Activated B cell treated with CpG ODN at 0.5 μM for 24 hours (primary cell): Measurements from ENCODE around the gene ESPNL. TPM values are rescaled to one million over a fixed set of nuclear protein-coding genes. Genes with fewer than 3 reads are reported as not detected.

Source experiments
- ATAC-seq: fragments of 200-7000 bp; cut with Tn5 transposase; one replicate; pipeline ENCODE4 v1.10.0; 2021; ENCODE audit warnings: low read depth, mild to moderate bottlenecking, moderate library complexity
- CTCF ChIA-PET: fragments of 350-600 bp; sonication (Branson Sonifier 250); formaldehyde crosslinking; loops from one replicate; lab custom pipeline; 2021; ENCODE audit warnings: antibody characterized with exemption; lab: Charles Lee
- POLR2A ChIA-PET: fragments of 350-600 bp; sonication (Branson Sonifier 250); formaldehyde crosslinking; loops from one replicate; lab custom pipeline; 2021; ENCODE audit warnings: antibody characterized with exemption; lab: Charles Lee
- DNase-seq: peaks from one replicate; pipeline ENCODE4 v3.0.0; 2022
- H3K27ac Mint-ChIP-seq: one replicate; pipeline ENCODE4 v1.8.0; 2020; ENCODE audit warnings: mixed read lengths
- H3K27me3 Mint-ChIP-seq: one replicate; pipeline ENCODE4 v1.8.0; 2021; ENCODE audit warnings: mixed read lengths
- H3K36me3 Mint-ChIP-seq: one replicate; pipeline ENCODE4 v1.8.0; 2021; ENCODE audit warnings: low read depth, mixed read lengths
- H3K4me1 Mint-ChIP-seq: one replicate; pipeline ENCODE4 v1.8.0; 2021; ENCODE audit warnings: mixed read lengths
- H3K4me3 Mint-ChIP-seq: one replicate; pipeline ENCODE4 v1.8.0; 2020; ENCODE audit warnings: mild to moderate bottlenecking, mixed read lengths
- H3K9me3 Mint-ChIP-seq: one replicate; pipeline ENCODE4 v1.8.0; 2020; ENCODE audit warnings: mixed read lengths
- intact Hi-C: fragments of 100-400 bp; cut with micrococcal nuclease; formaldehyde crosslinking; loops from one replicate; pipeline ENCODE4 v1.15.1; 2024
- total RNA-seq: library from RNA; stranded (reverse); gene quantifications from 2 replicates; pipeline ENCODE4 v1.2.3, GENCODE V29; 2022
- TF ChIP-seq, protein P1 (sequence below): fragments of 200-600 bp; IDR thresholded peaks from one replicate; pipeline ENCODE4 v1.8.0; 2022; ENCODE audit warnings: antibody characterized with exemption, mild to moderate bottlenecking

The ESPNL gene
- total RNA-seq, 1 donor from 2014 or later = 0.42 TPM

DNA sequence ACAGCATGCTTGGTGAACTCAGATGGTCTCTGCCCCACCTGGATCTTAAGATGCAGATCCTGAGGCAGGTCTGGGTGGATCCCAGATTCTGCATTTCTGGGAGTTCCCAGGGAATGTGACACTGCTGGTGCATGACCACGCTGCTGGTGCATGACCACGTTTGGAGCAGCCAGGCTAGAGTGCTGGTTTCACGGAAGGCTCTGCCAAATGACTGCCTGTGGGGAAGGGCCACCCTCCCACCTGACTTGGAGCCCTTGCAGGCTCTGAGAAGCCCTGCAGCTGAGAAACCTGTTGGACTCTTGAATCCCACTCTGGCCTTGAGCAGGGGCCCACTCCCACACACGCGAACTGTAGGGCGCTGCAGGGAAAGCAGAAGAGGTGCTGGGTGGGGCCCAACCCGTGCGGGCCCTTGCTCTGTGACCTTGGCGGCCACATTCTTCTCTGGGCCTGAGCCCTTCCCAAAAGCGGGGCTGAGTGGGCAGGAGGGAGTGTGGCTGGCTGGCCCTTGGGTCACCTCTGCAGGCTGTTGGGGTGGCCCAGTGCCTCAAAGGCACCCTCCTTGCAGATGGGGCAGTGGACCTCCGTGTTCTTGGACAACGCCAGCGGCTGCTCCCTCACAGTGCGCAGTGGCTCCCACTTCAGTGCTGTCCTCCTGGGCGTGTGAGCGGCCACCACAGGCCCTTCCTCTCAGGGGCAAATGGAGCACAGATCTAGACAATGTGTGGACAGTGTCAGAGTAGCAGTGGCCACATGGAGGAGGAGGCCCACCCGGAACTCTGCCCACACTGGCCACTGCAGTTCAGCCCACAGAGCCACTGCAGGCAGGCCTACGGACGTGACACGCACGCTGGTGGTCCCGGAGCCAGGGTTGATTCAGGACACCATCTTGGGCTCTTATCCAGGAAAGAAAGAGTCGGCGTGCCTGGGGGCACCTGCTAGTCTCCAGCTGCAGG, 66.5 kb downstream of the ESPNL start:
- ATAC-seq (no peak), DNase-seq (no peak)
- ChIA-PET CTCF (no interaction called here), POLR2A (no interaction called here)
- TF ChIP-seq, protein P1, sequence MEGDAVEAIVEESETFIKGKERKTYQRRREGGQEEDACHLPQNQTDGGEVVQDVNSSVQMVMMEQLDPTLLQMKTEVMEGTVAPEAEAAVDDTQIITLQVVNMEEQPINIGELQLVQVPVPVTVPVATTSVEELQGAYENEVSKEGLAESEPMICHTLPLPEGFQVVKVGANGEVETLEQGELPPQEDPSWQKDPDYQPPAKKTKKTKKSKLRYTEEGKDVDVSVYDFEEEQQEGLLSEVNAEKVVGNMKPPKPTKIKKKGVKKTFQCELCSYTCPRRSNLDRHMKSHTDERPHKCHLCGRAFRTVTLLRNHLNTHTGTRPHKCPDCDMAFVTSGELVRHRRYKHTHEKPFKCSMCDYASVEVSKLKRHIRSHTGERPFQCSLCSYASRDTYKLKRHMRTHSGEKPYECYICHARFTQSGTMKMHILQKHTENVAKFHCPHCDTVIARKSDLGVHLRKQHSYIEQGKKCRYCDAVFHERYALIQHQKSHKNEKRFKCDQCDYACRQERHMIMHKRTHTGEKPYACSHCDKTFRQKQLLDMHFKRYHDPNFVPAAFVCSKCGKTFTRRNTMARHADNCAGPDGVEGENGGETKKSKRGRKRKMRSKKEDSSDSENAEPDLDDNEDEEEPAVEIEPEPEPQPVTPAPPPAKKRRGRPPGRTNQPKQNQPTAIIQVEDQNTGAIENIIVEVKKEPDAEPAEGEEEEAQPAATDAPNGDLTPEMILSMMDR = no peak
- Mint-ChIP-seq H3K4me1 (peaks cover 2% of the 10 kb centered on the region), H3K27ac (no peak overlapping the region), H3K4me3 (no peak overlapping the region), H3K9me3 (no peaks in the 10 kb centered on the region), H3K27me3 (peaks cover 9% of the 10 kb centered on the region), H3K36me3 (peaks cover 31% of the 10 kb centered on the region)
- intact Hi-C loops = no loop called here

DNA sequence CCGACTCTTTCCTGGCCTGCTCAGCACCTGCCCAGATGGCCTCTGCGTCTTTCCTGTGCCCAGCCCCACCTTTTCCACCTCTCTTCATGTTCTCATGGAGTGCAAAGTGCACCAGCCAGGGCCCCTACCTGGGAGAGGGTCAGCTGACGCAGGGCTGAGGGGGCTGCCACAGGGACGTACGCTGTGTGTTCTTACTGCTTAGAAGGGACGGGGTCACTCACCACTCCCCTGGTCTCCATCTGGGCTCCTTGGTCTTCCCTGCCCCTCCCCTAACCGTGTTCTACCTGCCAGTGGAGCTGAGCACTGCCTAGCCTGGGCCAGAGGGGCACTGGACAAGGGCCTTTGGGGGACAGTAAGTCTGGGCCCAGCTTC, 67.2 kb downstream of the ESPNL start:
- POLR2A ChIA-PET = no interaction called here
- no peaks in the 10 kb centered on the region for H3K9me3 Mint-ChIP-seq
- ATAC-seq (no peak), DNase-seq (no peak)
- peaks cover 2% of the 10 kb centered on the region for H3K4me1 Mint-ChIP-seq
- TF ChIP-seq, protein P1 = no peak
- CTCF ChIA-PET = no interaction called here
- peaks cover 9% of the 10 kb centered on the region for H3K27me3 Mint-ChIP-seq
- H3K36me3 Mint-ChIP-seq = peaks cover 36% of the 10 kb centered on the region
- intact Hi-C loops = no loop called here
- H3K4me3 Mint-ChIP-seq = no peak overlapping the region
- no peak overlapping the region for H3K27ac Mint-ChIP-seq

DNA sequence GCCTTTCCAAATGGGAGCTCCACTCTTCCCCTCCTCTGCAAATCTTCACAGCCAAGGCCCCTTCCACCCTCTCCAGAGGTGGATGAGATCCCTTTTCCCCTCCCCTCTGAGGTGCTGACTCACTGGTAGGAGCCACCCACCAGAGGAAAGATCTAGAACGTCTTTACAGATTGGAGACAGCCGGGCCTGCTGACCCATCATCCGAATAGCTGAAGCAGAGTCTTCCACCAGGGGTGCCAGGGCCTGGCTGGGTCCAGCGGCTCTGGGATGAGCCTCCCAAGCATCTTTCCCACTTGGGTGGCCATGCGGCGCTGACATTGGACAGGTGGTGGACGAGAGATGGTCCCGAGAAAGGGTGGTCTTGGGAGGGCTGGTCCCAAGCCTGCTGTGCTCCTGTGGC, 67.6 kb downstream of the ESPNL start:
- H3K36me3 Mint-ChIP-seq = peaks cover 41% of the 10 kb centered on the region
- peaks cover 2% of the 10 kb centered on the region for H3K4me1 Mint-ChIP-seq
- H3K9me3 Mint-ChIP-seq = no peaks in the 10 kb centered on the region
- ATAC-seq (no peak), DNase-seq (no peak)
- H3K4me3 Mint-ChIP-seq = no peak overlapping the region
- intact Hi-C loops = no loop called here
- H3K27ac Mint-ChIP-seq = no peak overlapping the region
- TF ChIP-seq, protein P1 = no peak
- peaks cover 9% of the 10 kb centered on the region for H3K27me3 Mint-ChIP-seq
- ChIA-PET POLR2A (no interaction called here), CTCF (no interaction called here)

DNA sequence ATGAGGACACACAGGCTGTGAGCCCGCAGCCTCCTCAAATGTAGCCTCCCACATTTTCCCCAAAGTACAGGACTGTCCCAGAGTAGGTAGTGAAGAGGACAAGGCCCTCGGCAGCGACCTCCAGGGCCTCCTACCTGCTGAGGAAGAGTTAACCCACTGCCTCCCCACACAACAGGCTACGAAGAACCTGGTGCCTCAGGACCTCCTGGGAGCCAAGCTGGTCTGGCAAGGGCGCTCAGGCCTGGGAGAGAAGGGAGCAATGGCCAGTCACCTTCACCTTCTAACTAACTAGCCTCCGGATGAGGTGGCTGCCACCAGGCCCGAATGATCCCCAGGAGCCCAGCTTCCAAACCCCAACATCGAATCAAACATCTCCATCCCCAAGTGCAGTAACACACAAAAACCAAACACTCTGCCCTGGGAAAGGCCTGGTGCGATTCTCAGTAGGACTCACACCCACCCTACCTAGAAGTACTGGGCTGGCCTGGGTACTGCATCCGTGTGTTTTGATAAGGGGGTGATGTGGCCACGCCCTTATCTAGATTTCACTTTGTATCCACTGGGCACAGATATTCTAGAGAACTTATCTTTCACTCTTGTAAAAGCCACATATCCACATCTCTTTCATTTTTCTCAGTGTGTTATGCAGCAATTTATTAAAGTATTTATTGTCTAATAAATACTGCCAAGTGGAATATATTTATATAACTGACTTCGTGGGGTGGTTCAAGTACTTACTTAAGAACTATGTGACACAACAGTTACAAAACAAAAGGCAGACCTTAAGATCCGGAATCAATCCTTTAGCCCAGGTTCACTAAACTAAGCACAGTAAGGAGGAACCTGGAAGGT, 68.3 kb downstream of the ESPNL start:
- Mint-ChIP-seq H3K4me1 (peaks cover 2% of the 10 kb centered on the region), H3K27me3 (peaks cover 9% of the 10 kb centered on the region), H3K27ac (no peak overlapping the region), H3K4me3 (no peak overlapping the region), H3K36me3 (peaks cover 47% of the 10 kb centered on the region), H3K9me3 (no peaks in the 10 kb centered on the region)
- ChIA-PET POLR2A (no interaction called here), CTCF (no interaction called here)
- TF ChIP-seq, protein P1 = no peak
- DNase-seq (no peak), ATAC-seq (no peak)
- intact Hi-C loops = no loop called here
